Ovary (tissue), 3 donors: ENCODE measurements around the gene HK1.
"Not testable (repeated sequence)": the region's sequence is repeated elsewhere in the genome, so short reads cannot be mapped to it uniquely, and the experiment has no call there.

Source experiments
- CTCF ChIP-seq, 3 donors: fragments of 450-650 bp in 2 of 3; fragments of 200-600 bp in 1 of 3; IDR thresholded peaks; one replicate each; pipeline versions ENCODE4 v1.5.1 to v1.8.0; 2016 to 2022; ENCODE audit warnings: antibody characterized with exemption in 3 of 3, mild to moderate bottlenecking in 1 of 3
- EP300 ChIP-seq: sonication (generic); formaldehyde crosslinking; IDR thresholded peaks from one replicate; pipeline ENCODE4 v1.6.1; 2017; ENCODE audit warnings: antibody characterized with exemption
- donor health status: DM: no; HTN: no; CAD: no.

- not testable (repeated sequence) for TF ChIP-seq CTCF (IDR thresholded peaks at IDR 0.05); EP300
Observed at GRCh38 chr10:69333865-69334301, 55.6 kb downstream of the HK1 start.
